GM06990 (cell line): Measurements from ENCODE around the gene KRT14.

Experiments used
- DNase-seq: peaks from one replicate; pipeline ENCODE4 v3.0.0-alpha.2; 2011; ENCODE audit not compliant: insufficient read length; ENCODE audit errors: extremely low read depth
- H3K27me3 ChIP-seq: replicated peaks from 2 replicates; pipeline ENCODE4 v1.6.0; 2011; ENCODE audit warnings: low read length; ENCODE audit not compliant: control insufficient read depth, insufficient read depth
- H3K36me3 ChIP-seq: 2 replicates; pipeline ENCODE4 v1.5.1; 2011; ENCODE audit warnings: low read length; ENCODE audit not compliant: control insufficient read depth, insufficient read depth
- H3K4me3 ChIP-seq: replicated peaks from 2 replicates; pipeline ENCODE4 v1.5.1; 2011; ENCODE audit warnings: low read depth, mild to moderate bottlenecking, control low read depth, low read length
- TF ChIP-seq, protein P1 (sequence below): IDR thresholded peaks from 2 replicates; pipeline ENCODE4 v1.5.1; 2011; ENCODE audit warnings: low read length, control low read depth, mild to moderate bottlenecking, inconsistent platforms; ENCODE audit not compliant: insufficient read depth, poor library complexity, severe bottlenecking

KRT14 gene

DNA sequence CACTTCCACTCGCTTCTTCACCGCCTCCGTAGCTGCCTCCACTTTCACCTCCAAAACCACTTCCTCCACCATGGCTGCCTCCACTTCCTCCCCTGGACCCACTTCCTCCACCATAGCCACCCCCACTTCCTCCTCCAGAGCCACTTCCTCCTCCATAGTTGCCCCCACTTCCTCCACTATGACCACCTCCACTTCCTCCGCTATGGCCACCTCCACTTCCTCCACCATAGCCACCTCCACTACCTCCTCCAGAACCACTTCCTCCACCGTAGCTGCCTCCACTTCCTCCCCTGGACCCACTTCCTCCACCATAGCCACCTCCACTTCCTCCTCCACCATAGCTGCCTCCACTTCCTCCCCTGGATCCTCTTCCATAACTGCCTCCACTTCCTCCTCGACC, 19.4 kb downstream of the KRT14 start:
- H3K27me3 ChIP-seq = no peaks in the 10 kb centered on the region; the same call in none of the 2 replicates
- DNase-seq = no peak
- no peaks in the 10 kb centered on the region for H3K36me3 ChIP-seq
- H3K4me3 ChIP-seq = no peak overlapping the region
- TF ChIP-seq, protein P1, sequence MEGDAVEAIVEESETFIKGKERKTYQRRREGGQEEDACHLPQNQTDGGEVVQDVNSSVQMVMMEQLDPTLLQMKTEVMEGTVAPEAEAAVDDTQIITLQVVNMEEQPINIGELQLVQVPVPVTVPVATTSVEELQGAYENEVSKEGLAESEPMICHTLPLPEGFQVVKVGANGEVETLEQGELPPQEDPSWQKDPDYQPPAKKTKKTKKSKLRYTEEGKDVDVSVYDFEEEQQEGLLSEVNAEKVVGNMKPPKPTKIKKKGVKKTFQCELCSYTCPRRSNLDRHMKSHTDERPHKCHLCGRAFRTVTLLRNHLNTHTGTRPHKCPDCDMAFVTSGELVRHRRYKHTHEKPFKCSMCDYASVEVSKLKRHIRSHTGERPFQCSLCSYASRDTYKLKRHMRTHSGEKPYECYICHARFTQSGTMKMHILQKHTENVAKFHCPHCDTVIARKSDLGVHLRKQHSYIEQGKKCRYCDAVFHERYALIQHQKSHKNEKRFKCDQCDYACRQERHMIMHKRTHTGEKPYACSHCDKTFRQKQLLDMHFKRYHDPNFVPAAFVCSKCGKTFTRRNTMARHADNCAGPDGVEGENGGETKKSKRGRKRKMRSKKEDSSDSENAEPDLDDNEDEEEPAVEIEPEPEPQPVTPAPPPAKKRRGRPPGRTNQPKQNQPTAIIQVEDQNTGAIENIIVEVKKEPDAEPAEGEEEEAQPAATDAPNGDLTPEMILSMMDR = no peak

DNA sequence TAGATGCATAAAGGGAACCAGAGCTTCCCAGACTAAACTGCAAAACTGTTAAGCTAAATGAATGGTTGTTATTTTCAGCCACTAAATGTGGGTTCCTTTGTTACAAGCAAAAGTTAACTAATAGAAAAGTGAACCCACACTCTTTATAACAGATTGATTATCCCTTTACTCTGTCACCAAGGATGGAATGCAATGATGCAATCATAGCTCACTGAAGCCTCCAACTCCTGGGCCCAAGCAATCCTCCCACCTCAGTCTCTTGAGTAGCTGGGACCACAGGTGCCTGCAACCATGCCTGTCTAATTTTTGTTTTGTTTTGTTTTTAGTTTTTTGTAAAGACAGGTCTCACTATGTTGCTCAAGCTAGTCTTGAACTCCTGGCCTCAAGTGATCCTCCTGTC, 21.4 kb downstream of the KRT14 start:
- Histone ChIP-seq H3K4me3 (no peak overlapping the region), H3K36me3 (no peaks in the 10 kb centered on the region), H3K27me3 (no peaks in the 10 kb centered on the region; the same call in none of the 2 replicates)
- DNase-seq = no peak
- TF ChIP-seq, protein P1 = no peak

DNA sequence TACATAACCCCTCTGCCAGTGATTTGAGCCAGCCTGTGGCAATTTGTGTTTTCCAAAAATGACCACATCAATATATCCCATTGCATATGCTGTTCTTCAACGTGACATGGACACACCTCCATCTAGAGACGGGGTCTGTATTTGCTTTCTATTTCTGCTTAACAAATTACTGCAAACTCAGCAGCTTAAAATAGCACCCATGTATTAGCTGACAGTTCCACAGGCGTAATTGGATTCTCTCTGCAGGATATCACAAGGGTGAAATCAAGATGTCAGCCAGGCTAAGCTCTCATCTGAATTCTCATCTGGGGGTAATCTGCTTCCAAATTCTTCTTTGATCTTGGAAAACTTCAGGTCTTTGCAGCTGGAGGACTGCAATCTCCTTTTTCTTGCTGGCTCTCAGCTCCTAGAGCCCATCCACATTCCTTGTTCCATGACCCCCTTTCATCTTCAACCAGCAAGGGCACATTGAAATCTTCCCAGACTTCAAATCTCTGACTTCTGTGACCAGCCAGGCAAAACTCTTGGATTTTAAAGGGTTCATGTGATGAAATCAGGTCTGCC, 23.0 kb downstream of the KRT14 start:
- no peak for DNase-seq
- TF ChIP-seq, protein P1 = no peak
- Histone ChIP-seq H3K4me3 (no peak overlapping the region), H3K27me3 (no peaks in the 10 kb centered on the region; the same call in none of the 2 replicates), H3K36me3 (no peaks in the 10 kb centered on the region)

DNA sequence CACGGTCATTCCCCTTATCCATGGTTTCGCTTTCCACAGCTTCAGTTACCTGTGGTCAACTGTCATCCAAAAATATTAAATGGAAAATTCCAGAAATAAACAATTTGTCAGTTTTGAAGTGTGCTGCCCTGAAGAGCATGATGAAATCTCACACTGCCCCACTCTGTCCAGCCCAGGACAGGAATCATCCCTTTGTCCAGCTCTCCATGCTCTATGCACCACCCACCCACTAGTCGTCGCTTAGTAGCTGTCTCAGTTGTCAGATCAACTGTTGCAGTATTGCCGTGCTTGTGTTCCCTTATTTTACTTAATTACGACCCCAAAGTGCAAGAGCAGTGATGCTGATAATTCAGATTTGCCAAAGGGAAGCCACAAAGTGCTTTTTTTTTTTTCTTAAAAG, 25.1 kb downstream of the KRT14 start:
- no peaks in the 10 kb centered on the region for H3K36me3 ChIP-seq
- TF ChIP-seq, protein P1 = no peak
- H3K27me3 ChIP-seq = no peaks in the 10 kb centered on the region; the same call in none of the 2 replicates
- no peak for DNase-seq
- no peak overlapping the region for H3K4me3 ChIP-seq

DNA sequence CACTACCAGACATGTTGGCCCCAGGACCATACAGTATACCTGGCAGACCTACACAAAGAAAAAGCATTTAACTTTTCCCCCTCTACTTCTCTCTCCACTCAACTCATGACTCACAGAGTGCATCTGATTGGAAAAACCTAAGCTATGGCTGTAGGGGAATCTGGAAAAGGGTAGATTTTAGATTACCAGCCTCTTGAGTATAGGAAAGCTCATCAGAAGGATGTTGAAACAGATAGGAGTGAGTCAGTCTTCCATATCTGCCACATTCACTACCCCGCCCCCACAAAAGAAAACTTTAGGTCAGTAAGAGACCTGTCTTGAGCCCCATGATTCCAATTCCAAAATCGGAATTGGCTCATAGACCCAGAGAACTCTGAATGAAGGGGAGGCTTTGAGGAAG, 27.1 kb downstream of the KRT14 start:
- no peak for DNase-seq
- Histone ChIP-seq H3K27me3 (no peaks in the 10 kb centered on the region; the same call in none of the 2 replicates), H3K36me3 (no peaks in the 10 kb centered on the region), H3K4me3 (no peak overlapping the region)
- TF ChIP-seq, protein P1 = no peak

DNA sequence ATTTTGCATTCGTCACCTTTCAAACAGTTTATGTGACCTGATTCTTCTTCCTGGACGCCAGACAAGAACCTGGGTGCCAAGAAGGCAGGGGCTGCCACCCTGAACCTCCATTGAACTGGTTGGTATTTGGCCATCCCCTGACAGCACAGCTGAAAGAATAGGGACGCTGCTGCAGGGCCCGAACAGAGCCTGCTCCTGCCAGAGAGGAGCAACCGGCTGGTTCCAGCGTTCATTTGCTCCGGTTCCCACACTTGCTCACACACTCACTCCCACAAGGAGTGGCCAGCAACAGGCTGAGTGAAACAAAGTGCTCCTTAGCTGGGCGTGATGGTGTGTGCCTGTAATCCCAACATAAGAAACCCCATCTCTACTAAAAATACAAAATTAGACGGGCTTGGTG, 29.8 kb downstream of the KRT14 start:
- no peaks in the 10 kb centered on the region for H3K27me3 ChIP-seq
- TF ChIP-seq, protein P1 = no peak
- no peak for DNase-seq

More for the DNA sequence above, 29.8 kb downstream of the KRT14 start:
- H3K36me3 ChIP-seq = no peaks in the 10 kb centered on the region
- H3K4me3 ChIP-seq = no peak overlapping the region
